GM12878 (cell line): Measurements from ENCODE around the gene PLA2G4A. TPM values are rescaled to one million over a fixed set of nuclear protein-coding genes. Genes with fewer than 3 reads are reported as not detected.

Experiments used
- ATAC-seq: fragments of 200-7000 bp; cut with Tn5 transposase; 3 replicates; pipeline ENCODE4 v1.9.1; 2020; ENCODE audit warnings: mild to moderate bottlenecking, moderate library complexity
- BruUV-seq: library from RNA; stranded (reverse); fragments of 400-500 nt; replicated peaks from 2 replicates; lab custom pipeline; 2021; lab: Mats Ljungman, UMichigan
- CTCF ChIA-PET: fragments of 300-600 bp; sonication (Branson Sonifier 250); formaldehyde crosslinking; extraction: SDS; loops from one replicate; lab custom pipeline; 2021; ENCODE audit warnings: inconsistent platforms; lab: Yijun Ruan, JAX
- POLR2A ChIA-PET: fragments of 350-600 bp; formaldehyde crosslinking; extraction: SDS; loops from one replicate; lab custom pipeline; 2021; ENCODE audit warnings: inconsistent platforms; lab: Charles Lee
- RAD21 ChIA-PET: fragments of 300-600 bp; sonication (Branson Sonifier 250); formaldehyde crosslinking; loops from one replicate; lab custom pipeline; 2023; ENCODE audit warnings: antibody characterized with exemption; ENCODE audit not compliant: unreplicated experiment; lab: Charles Lee
- SMC1A ChIA-PET: fragments of 300-600 bp; sonication (Branson Sonifier 250); formaldehyde crosslinking; loops from one replicate; lab custom pipeline; 2023; ENCODE audit not compliant: unreplicated experiment, uncharacterized antibody; lab: Charles Lee
- DNase-seq: peaks from one replicate; pipeline ENCODE4 v3.0.0-alpha.2; 2011; ENCODE audit warnings: low read depth, low spot score
- FAIRE-seq: peaks from 3 replicates; lab custom pipeline; 2011; peaks lifted over from hg19 to GRCh38; lab: Jason Lieb, UNC
- H2AFZ ChIP-seq: 2 replicates; pipeline ENCODE4 v1.6.0; 2011; ENCODE audit warnings: low read depth, low read length, control low read depth; ENCODE audit not compliant: control insufficient read depth
- H3K27ac ChIP-seq: 2 replicates; pipeline ENCODE4 v1.5.1; 2011; ENCODE audit warnings: control low read depth; ENCODE audit not compliant: control insufficient read depth, insufficient read depth
- H3K27me3 ChIP-seq, 2 experiments: replicated peaks in 1 of 2; 2 replicates each; pipeline versions ENCODE4 v1.6.0 to v1.6.1; 2011; ENCODE audit warnings: low read length in 1 of 2; ENCODE audit not compliant: control insufficient read depth in 2 of 2, insufficient read depth in 2 of 2
- H3K36me3 ChIP-seq, 2 experiments: 2 replicates each; pipeline ENCODE4 v1.5.1; 2011; ENCODE audit warnings: low read length in 1 of 2; ENCODE audit not compliant: control insufficient read depth in 2 of 2, insufficient read depth in 2 of 2
- H3K4me1 ChIP-seq: 2 replicates; pipeline ENCODE4 v1.6.1; 2011; ENCODE audit warnings: mild to moderate bottlenecking, low read length, moderate library complexity, mixed read lengths; ENCODE audit not compliant: control insufficient read depth, insufficient read depth
- H3K4me2 ChIP-seq: 2 replicates; pipeline ENCODE4 v1.6.0; 2011; ENCODE audit warnings: control low read depth; ENCODE audit not compliant: control insufficient read depth, insufficient read depth
- H3K4me3 ChIP-seq: fragments of 200-600 bp; sonication (generic); 2 replicates; pipeline ENCODE4 v1.5.1; 2016
- H3K79me2 ChIP-seq: 2 replicates; pipeline ENCODE4 v1.6.0; 2011; ENCODE audit warnings: low read length; ENCODE audit not compliant: control insufficient read depth, insufficient read depth
- H3K9ac ChIP-seq: 2 replicates; pipeline ENCODE4 v1.8.0; 2011; ENCODE audit warnings: low read length, control low read depth, mixed read lengths; ENCODE audit not compliant: control insufficient read depth, insufficient read depth
- H3K9me3 ChIP-seq: replicated peaks from 3 replicates; pipeline ENCODE4 v1.5.1; 2011; ENCODE audit warnings: mild to moderate bottlenecking, low read length; ENCODE audit not compliant: control insufficient read depth, insufficient read depth
- H4K20me1 ChIP-seq: 2 replicates; pipeline ENCODE4 v1.6.0; 2011; ENCODE audit not compliant: control insufficient read depth, insufficient read depth
- CBX5 ChIP-seq: sonication (generic); IDR thresholded peaks from 2 replicates; pipeline ENCODE4 v1.6.1; 2016; ENCODE audit warnings: low read depth, moderate library complexity, mild to moderate bottlenecking, inconsistent platforms
- CHD1 ChIP-seq: IDR thresholded peaks from 2 replicates; pipeline ENCODE4 v1.6.1; 2012; ENCODE audit warnings: low read depth, low read length, improper control_type of control experiment
- CREM ChIP-seq: IDR thresholded peaks from 2 replicates; pipeline ENCODE4 v1.6.1; 2014; ENCODE audit warnings: antibody characterized with exemption, low read depth
- EED ChIP-seq: sonication (generic); IDR thresholded peaks from 2 replicates; pipeline ENCODE4 v1.6.1; 2016; ENCODE audit warnings: antibody characterized with exemption, low read depth
- ESRRA ChIP-seq: IDR thresholded peaks from 2 replicates; pipeline ENCODE4 v1.6.1; 2012; ENCODE audit warnings: mild to moderate bottlenecking, low read length, improper control_type of control experiment
- FOXK2 ChIP-seq: fragments of 450-650 bp; IDR thresholded peaks from 2 replicates; pipeline ENCODE4 v1.6.1; 2017; ENCODE audit warnings: mild to moderate bottlenecking, moderate library complexity
- IKZF1 ChIP-seq: fragments of 450-650 bp; conservative IDR thresholded peaks from 2 replicates; pipeline ENCODE4 v1.6.1; 2017; ENCODE audit warnings: antibody characterized with exemption, mild to moderate bottlenecking
- LARP7 ChIP-seq: fragments of 450-650 bp; IDR thresholded peaks from 2 replicates; pipeline ENCODE4 v1.6.1; 2017; ENCODE audit warnings: mild to moderate bottlenecking
- MTA2 ChIP-seq: fragments of 450-650 bp; IDR thresholded peaks from 2 replicates; pipeline ENCODE4 v1.6.1; 2016; ENCODE audit warnings: low read depth, mild to moderate bottlenecking, moderate library complexity
- POLR2AphosphoS5 ChIP-seq: IDR thresholded peaks from 2 replicates; pipeline ENCODE4 v1.6.1; 2011; ENCODE audit warnings: mild to moderate bottlenecking, low read length, inconsistent platforms
- RB1 ChIP-seq: fragments of 450-650 bp; formaldehyde crosslinking; IDR thresholded peaks from 2 replicates; pipeline ENCODE4 v1.6.1; 2017; ENCODE audit warnings: mild to moderate bottlenecking, borderline replicate concordance
- SRF ChIP-seq, 2 experiments: IDR thresholded peaks; 2 replicates each; pipeline ENCODE4 v1.6.1; 2011; ENCODE audit warnings: low read depth in 2 of 2, low read length in 2 of 2, mild to moderate bottlenecking in 1 of 2, moderate library complexity in 1 of 2
- STAT3 ChIP-seq: IDR thresholded peaks from 2 replicates; pipeline ENCODE4 v1.6.1; 2011; ENCODE audit warnings: low read depth, low read length, improper control_type of control experiment
- YBX1 ChIP-seq: fragments of 450-650 bp; IDR thresholded peaks from 2 replicates; pipeline ENCODE4 v1.6.1; 2016; ENCODE audit warnings: antibody characterized with exemption
- ZNF207 ChIP-seq: fragments of 450-650 bp; IDR thresholded peaks from 2 replicates; pipeline ENCODE4 v1.6.1; 2014; ENCODE audit warnings: antibody characterized with exemption, mild to moderate bottlenecking, borderline replicate concordance
- WGBS: methylation state at CpG from one replicate; pipeline ENCODE4 v1.1.6; 2016; ENCODE audit warnings: low lambda C conversion rate; ENCODE audit not compliant: insufficient replicate concordance, insufficient coverage; ENCODE audit errors: missing lambda C conversion rate; 5-methylcytosine and 5-hydroxymethylcytosine counted together
- in situ Hi-C: fragments of 300-500 bp; cut with MboI; formaldehyde crosslinking; loops from 9 replicates; pipeline ENCODE4 v1.14.3; 2018; ENCODE audit warnings: mixed read lengths
- intact Hi-C: fragments of 100-400 bp; cut with micrococcal nuclease; formaldehyde crosslinking; loops from one replicate; pipeline ENCODE4 v1.14.2; 2022; ENCODE audit not compliant: unreplicated experiment
- polyA plus RNA-seq, 11 experiments: library from polyadenylated mRNA; depleted of rRNA in 4 of 11; unstranded in 6 of 11; stranded (reverse) in 5 of 11; fragments of >200 nt; fragmentation: Nextera tagmentation in 4 of 11; fragmentation: Illumina TruSeq in 1 of 11; extraction: Ambion mirVana in 4 of 11; extraction: Trizol in 1 of 11; gene quantifications; 1 replicate in 1 of 11; 2 replicates in 10 of 11; pipeline versions ENCODE4 v1.2.1 to v1.2.3, GENCODE V29; 2011 to 2016; ENCODE audit warnings: inconsistent platforms in 2 of 11, missing spikeins in 2 of 11, low read depth in 1 of 11
- total RNA-seq, 4 experiments: library from RNA; depleted of rRNA in 3 of 4; stranded (reverse); fragments of >200 nt in 3 of 4; fragmentation: Illumina TruSeq in 1 of 4; extraction: Trizol in 1 of 4; gene quantifications; 2 replicates each; pipeline versions ENCODE4 v1.2.1 to v1.2.3, GENCODE V29; 2013 to 2021
- TF ChIP-seq, protein P1 (sequence below): IDR thresholded peaks from 2 replicates; pipeline ENCODE4 v1.6.1; 2011; ENCODE audit warnings: mild to moderate bottlenecking, low read depth, low read length, moderate library complexity; ENCODE audit not compliant: insufficient replicate concordance
- TF ChIP-seq, protein P2 (sequence below): fragments of 450-650 bp; IDR thresholded peaks from 2 replicates; pipeline ENCODE4 v1.6.1; 2017; ENCODE audit warnings: low read depth, mild to moderate bottlenecking, moderate library complexity

The PLA2G4A gene
- total and polyA plus RNA-seq, 10 of the 15 experiments (the other 5 are each of a cell fraction or from before 2014, with no cell fraction given): 0.70 to 3.3 (median 1.5) TPM; not detected in 1

DNA sequence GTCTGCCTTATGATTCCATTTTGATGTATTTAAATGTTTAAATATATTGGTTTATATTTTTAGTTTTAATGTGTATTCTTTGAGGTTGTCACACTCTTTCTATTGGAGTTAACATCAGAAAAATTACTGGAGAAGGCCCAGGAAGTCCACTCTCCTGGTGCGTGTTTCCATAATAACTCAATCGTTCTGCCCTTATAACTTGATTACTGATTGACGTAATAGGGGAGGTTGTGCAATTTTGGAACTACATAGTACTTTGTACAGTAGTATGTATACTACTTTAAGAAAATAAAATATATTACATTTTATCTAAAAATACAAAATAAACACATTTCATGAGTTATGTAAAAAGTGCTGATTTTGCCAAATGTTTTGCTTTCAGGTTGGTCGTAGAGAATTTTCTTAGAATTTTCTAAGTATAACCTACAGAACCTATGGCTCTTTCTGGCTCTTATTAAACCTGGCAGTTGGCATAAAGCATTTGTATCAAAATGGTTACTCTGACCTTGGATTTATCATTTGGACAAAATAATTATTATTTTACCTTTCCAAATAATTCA is 5.7 kb downstream of the PLA2G4A start (continued):
- no peak for TF ChIP-seq LARP7
- TF ChIP-seq, all 136 proteins: peak for 0

DNA sequence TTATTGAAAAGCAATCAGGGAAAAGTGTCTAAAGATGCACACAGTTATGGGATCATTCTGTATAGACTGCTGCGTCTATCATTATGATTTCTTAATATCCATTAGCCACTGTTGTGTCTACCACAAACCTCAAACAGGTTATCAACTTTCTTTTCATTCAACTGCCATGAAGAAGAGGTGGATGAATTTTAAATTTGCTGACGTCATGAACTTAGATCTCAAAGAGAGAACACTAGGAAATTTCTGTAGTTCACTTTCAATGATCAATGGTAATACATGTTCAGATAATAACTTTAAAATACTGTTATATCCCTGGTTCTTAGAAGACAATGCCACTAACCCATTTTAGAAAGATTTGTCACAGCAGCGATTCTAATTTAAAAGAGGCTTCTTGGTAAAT is 6.7 kb downstream of the PLA2G4A start:
- no peaks in the 10 kb centered on the region for H3K79me2 ChIP-seq
- H3K36me3 ChIP-seq: no peaks in the 10 kb centered on the region; a peak in 1 of 4 replicates
- ChIA-PET CTCF (interaction anchor here (1.4 kb wide), 1 partner anchor 11 kb away, joined by 4 read pairs; no protein-coding TSS in a partner anchor), POLR2A (no interaction called here), SMC1A (no interaction called here), RAD21 (no interaction called here)
- BruUV-seq: no TSS peak
- no peak for TF ChIP-seq RB1
- TF ChIP-seq CREM: no peak
- no peak for TF ChIP-seq EED
- TF ChIP-seq ESRRA: no peak
- no peak for TF ChIP-seq CHD1
- TF ChIP-seq STAT3: no peak
- no peak for TF ChIP-seq ZNF207
- TF ChIP-seq IKZF1: no peak
- TF ChIP-seq, protein P1, sequence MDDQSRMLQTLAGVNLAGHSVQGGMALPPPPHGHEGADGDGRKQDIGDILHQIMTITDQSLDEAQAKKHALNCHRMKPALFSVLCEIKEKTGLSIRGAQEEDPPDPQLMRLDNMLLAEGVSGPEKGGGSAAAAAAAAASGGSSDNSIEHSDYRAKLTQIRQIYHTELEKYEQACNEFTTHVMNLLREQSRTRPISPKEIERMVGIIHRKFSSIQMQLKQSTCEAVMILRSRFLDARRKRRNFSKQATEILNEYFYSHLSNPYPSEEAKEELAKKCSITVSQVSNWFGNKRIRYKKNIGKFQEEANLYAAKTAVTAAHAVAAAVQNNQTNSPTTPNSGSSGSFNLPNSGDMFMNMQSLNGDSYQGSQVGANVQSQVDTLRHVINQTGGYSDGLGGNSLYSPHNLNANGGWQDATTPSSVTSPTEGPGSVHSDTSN: no peak
- TF ChIP-seq, protein P2, sequence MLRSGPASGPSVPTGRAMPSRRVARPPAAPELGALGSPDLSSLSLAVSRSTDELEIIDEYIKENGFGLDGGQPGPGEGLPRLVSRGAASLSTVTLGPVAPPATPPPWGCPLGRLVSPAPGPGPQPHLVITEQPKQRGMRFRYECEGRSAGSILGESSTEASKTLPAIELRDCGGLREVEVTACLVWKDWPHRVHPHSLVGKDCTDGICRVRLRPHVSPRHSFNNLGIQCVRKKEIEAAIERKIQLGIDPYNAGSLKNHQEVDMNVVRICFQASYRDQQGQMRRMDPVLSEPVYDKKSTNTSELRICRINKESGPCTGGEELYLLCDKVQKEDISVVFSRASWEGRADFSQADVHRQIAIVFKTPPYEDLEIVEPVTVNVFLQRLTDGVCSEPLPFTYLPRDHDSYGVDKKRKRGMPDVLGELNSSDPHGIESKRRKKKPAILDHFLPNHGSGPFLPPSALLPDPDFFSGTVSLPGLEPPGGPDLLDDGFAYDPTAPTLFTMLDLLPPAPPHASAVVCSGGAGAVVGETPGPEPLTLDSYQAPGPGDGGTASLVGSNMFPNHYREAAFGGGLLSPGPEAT: no peak
- no peak for TF ChIP-seq CBX5
- TF ChIP-seq FOXK2: no peak
- TF ChIP-seq SRF (IDR thresholded peaks at IDR 0.05; ENCODE audit: low read depth in 2 of 2, low read length in 2 of 2): no peak
- no peak for TF ChIP-seq YBX1
- TF ChIP-seq MTA2: no peak
- no peak for TF ChIP-seq POLR2AphosphoS5
- H3K4me3 ChIP-seq: no peak overlapping the region
- no peaks in the 10 kb centered on the region for H3K27me3 ChIP-seq
- in situ Hi-C loops (no loop called here), intact Hi-C loops (no loop called here)
- H3K4me1 ChIP-seq: peaks cover 3% of the 10 kb centered on the region; the same call in 1 of the 2 replicates
- ATAC-seq (no peak), DNase-seq (no peak), FAIRE-seq (no peak)
- WGBS: 73% methylated on average over 3 of the region's 3 CpGs
- H3K9me3 ChIP-seq: no peaks in the 10 kb centered on the region
- H2AFZ ChIP-seq: no peak overlapping the region
- no peaks in the 10 kb centered on the region for H4K20me1 ChIP-seq
- no peak overlapping the region for H3K4me2 ChIP-seq
- H3K9ac ChIP-seq: no peak overlapping the region
- H3K27ac ChIP-seq: no peak overlapping the region
